ENCODE results near the gene C1orf198.

The C1orf198 gene

GRCh38 chr1:230836793-230837192 is 31.5 kb downstream of the C1orf198 start:
- Histone ChIP-seq H3K27ac (ENCODE audit: insufficient read depth in 1 of 2, low read depth in 1 of 2, low read length in 2 of 2, poor library complexity in 1 of 2, severe bottlenecking in 2 of 2) (no peak overlapping the region), H3K4me3 (ENCODE audit: control insufficient read depth in 1 of 7, extremely low read depth in 1 of 7, insufficient read depth in 4 of 7, low read depth in 2 of 7, low read length in 6 of 7) (no peak overlapping the region), H3K4me1 (ENCODE audit: control extremely low read depth in 1 of 4, control insufficient read depth in 4 of 4, insufficient read depth in 4 of 4, low read length in 3 of 4) (no peaks in the 10 kb centered on the region)

GRCh38 chr1:230836347-230836746 is 32.0 kb downstream of the C1orf198 start:
- Histone ChIP-seq H3K4me3 (ENCODE audit: control insufficient read depth in 1 of 7, extremely low read depth in 1 of 7, insufficient read depth in 4 of 7, low read depth in 2 of 7, low read length in 6 of 7) (no peak overlapping the region), H3K27ac (ENCODE audit: insufficient read depth in 1 of 2, low read depth in 1 of 2, low read length in 2 of 2, poor library complexity in 1 of 2, severe bottlenecking in 2 of 2) (no peak overlapping the region), H3K9me3 (ENCODE audit: control extremely low read depth in 1 of 5, control insufficient read depth in 4 of 5, insufficient read depth in 2 of 5, low read depth in 1 of 5, low read length in 4 of 5) (peaks cover 0 to 12% (median 0%) of the 10 kb centered on the region in 5 experiments), H3K4me1 (ENCODE audit: control extremely low read depth in 1 of 4, control insufficient read depth in 4 of 4, insufficient read depth in 4 of 4, low read length in 3 of 4) (no peaks in the 10 kb centered on the region), H3K27me3 (replicated peaks in 2 of 5; ENCODE audit: control insufficient read depth in 4 of 5, insufficient read depth in 5 of 5, low read length in 4 of 5) (no peaks in the 10 kb centered on the region), H3K36me3 (ENCODE audit: control insufficient read depth in 4 of 4, insufficient read depth in 4 of 4, low read length in 3 of 4) (peaks cover 0 to 6% (median 2%) of the 10 kb centered on the region in 4 experiments)
- WGBS (ENCODE audit: insufficient coverage) = 100% methylated on average over 1 of the region's 5 CpGs
- ChIA-PET CTCF (no interaction called here), POLR2A (no interaction called here)
- no peak for DNase-seq

More at GRCh38 chr1:230836793-230837192, 31.5 kb downstream of the C1orf198 start:
- POLR2A ChIA-PET = no interaction called here
- Histone ChIP-seq H3K36me3 (ENCODE audit: control insufficient read depth in 4 of 4, insufficient read depth in 4 of 4, low read length in 3 of 4) (peaks cover 0 to 6% (median 4%) of the 10 kb centered on the region in 4 experiments), H3K9me3 (ENCODE audit: control extremely low read depth in 1 of 5, control insufficient read depth in 4 of 5, insufficient read depth in 2 of 5, low read depth in 1 of 5, low read length in 4 of 5) (peaks cover 0 to 8% (median 0%) of the 10 kb centered on the region in 5 experiments), H3K27me3 (replicated peaks in 2 of 5; ENCODE audit: control insufficient read depth in 4 of 5, insufficient read depth in 5 of 5, low read length in 4 of 5) (no peaks in the 10 kb centered on the region)
- no peak for DNase-seq
- 93% methylated on average over 2 of the region's 5 CpGs for WGBS (ENCODE audit: insufficient coverage)
- CTCF ChIA-PET = no interaction called here

GRCh38 chr1:230834292-230834691 is 34.0 kb downstream of the C1orf198 start:
- no peaks in the 10 kb centered on the region for H3K27me3 ChIP-seq (replicated peaks in 2 of 5; ENCODE audit: control insufficient read depth in 4 of 5, insufficient read depth in 5 of 5, low read length in 4 of 5)
- H3K36me3 ChIP-seq (ENCODE audit: control insufficient read depth in 4 of 4, insufficient read depth in 4 of 4, low read length in 3 of 4) = peaks cover 0 to 6% (median 2%) of the 10 kb centered on the region in 4 experiments
- no peaks in the 10 kb centered on the region for H3K4me1 ChIP-seq (ENCODE audit: control extremely low read depth in 1 of 4, control insufficient read depth in 4 of 4, insufficient read depth in 4 of 4, low read length in 3 of 4)
- H3K4me3 ChIP-seq (ENCODE audit: control insufficient read depth in 1 of 7, extremely low read depth in 1 of 7, insufficient read depth in 4 of 7, low read depth in 2 of 7, low read length in 6 of 7) = no peak overlapping the region
- H3K27ac ChIP-seq (ENCODE audit: insufficient read depth in 1 of 2, low read depth in 1 of 2, low read length in 2 of 2, poor library complexity in 1 of 2, severe bottlenecking in 2 of 2) = no peak overlapping the region
- 69% methylated on average over 2 of the region's 3 CpGs for WGBS (ENCODE audit: insufficient coverage)
- POLR2A ChIA-PET = no interaction called here
- CTCF ChIA-PET = no interaction called here
- no peak for DNase-seq
- H3K9me3 ChIP-seq (ENCODE audit: control extremely low read depth in 1 of 5, control insufficient read depth in 4 of 5, insufficient read depth in 2 of 5, low read depth in 1 of 5, low read length in 4 of 5) = peaks cover 0 to 25% (median 0%) of the 10 kb centered on the region in 5 experiments

DNA sequence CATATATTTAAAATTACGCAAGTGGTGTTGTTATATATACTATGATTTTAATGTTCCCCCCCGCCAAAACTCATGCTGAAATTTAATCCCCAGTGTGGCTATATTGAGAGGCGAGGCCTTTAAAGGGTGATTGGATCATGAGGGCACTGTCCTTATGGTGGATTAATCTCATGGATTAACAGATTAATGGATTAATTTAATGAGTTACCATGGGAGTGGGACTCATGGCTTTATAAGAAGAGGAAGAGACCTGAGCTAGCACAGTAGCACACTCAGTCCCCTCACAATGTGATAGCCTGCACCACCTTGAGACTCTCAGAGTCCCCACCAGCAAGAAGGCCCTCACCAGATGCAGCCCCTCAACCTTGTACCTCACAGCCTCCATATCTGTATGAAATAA is 34.8 kb downstream of the C1orf198 start:
- Histone ChIP-seq H3K4me3 (ENCODE audit: control insufficient read depth in 1 of 7, extremely low read depth in 1 of 7, insufficient read depth in 4 of 7, low read depth in 2 of 7, low read length in 6 of 7) (no peak overlapping the region), H3K27ac (ENCODE audit: insufficient read depth in 1 of 2, low read depth in 1 of 2, low read length in 2 of 2, poor library complexity in 1 of 2, severe bottlenecking in 2 of 2) (no peak overlapping the region), H3K27me3 (replicated peaks in 2 of 5; ENCODE audit: control insufficient read depth in 4 of 5, insufficient read depth in 5 of 5, low read length in 4 of 5) (no peaks in the 10 kb centered on the region), H3K36me3 (ENCODE audit: control insufficient read depth in 4 of 4, insufficient read depth in 4 of 4, low read length in 3 of 4) (peaks cover 0 to 2% (median under 1%) of the 10 kb centered on the region in 4 experiments), H3K9me3 (ENCODE audit: control extremely low read depth in 1 of 5, control insufficient read depth in 4 of 5, insufficient read depth in 2 of 5, low read depth in 1 of 5, low read length in 4 of 5) (peaks cover 0 to 25% (median 0%) of the 10 kb centered on the region in 5 experiments), H3K4me1 (ENCODE audit: control extremely low read depth in 1 of 4, control insufficient read depth in 4 of 4, insufficient read depth in 4 of 4, low read length in 3 of 4) (no peaks in the 10 kb centered on the region)
- CTCF ChIA-PET = no interaction called here
- POLR2A ChIA-PET = no interaction called here
- DNase-seq = no peak
- WGBS (ENCODE audit: insufficient coverage) = no CpG with 5 or more reads among the region's 3 CpGs

GRCh38 chr1:230832476-230832875 is 35.8 kb downstream of the C1orf198 start:
- CTCF ChIA-PET = no interaction called here
- H3K27ac ChIP-seq (ENCODE audit: insufficient read depth in 1 of 2, low read depth in 1 of 2, low read length in 2 of 2, poor library complexity in 1 of 2, severe bottlenecking in 2 of 2) = no peak overlapping the region
- H3K36me3 ChIP-seq (ENCODE audit: control insufficient read depth in 4 of 4, insufficient read depth in 4 of 4, low read length in 3 of 4) = peaks cover 0 to 2% (median 0%) of the 10 kb centered on the region in 4 experiments
- no peak overlapping the region for H3K4me3 ChIP-seq (ENCODE audit: control insufficient read depth in 1 of 7, extremely low read depth in 1 of 7, insufficient read depth in 4 of 7, low read depth in 2 of 7, low read length in 6 of 7)
- no CpG with 5 or more reads among the region's 1 CpG for WGBS (ENCODE audit: insufficient coverage)
- no peak for DNase-seq
- H3K9me3 ChIP-seq (ENCODE audit: control extremely low read depth in 1 of 5, control insufficient read depth in 4 of 5, insufficient read depth in 2 of 5, low read depth in 1 of 5, low read length in 4 of 5) = peaks cover 0 to 25% (median 0%) of the 10 kb centered on the region in 5 experiments
- H3K4me1 ChIP-seq (ENCODE audit: control extremely low read depth in 1 of 4, control insufficient read depth in 4 of 4, insufficient read depth in 4 of 4, low read length in 3 of 4) = no peaks in the 10 kb centered on the region
- POLR2A ChIA-PET = no interaction called here
- H3K27me3 ChIP-seq (replicated peaks in 2 of 5; ENCODE audit: control insufficient read depth in 4 of 5, insufficient read depth in 5 of 5, low read length in 4 of 5) = no peaks in the 10 kb centered on the region

DNA sequence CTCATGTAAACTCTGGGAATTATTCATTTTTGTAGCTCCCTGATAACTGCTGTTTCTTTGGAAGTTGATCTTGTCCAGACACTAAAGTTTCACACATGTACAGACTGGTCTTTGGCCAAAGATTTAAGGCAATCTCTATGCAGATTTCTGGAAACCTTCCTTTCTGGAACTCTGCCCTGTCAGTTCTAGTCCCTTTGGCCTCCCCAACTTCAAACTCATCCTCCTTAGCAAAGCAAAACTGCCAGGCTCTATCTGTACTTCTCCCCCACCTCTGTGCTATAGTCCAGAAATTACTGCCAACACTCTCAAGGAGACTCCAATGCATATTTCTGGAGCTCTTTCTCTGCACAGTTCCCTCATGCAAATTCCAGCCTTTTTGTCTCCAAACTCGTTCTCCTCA is 36.5 kb downstream of the C1orf198 start:
- peaks cover 0 to 25% (median 0%) of the 10 kb centered on the region in 5 experiments for H3K9me3 ChIP-seq (ENCODE audit: control extremely low read depth in 1 of 5, control insufficient read depth in 4 of 5, insufficient read depth in 2 of 5, low read depth in 1 of 5, low read length in 4 of 5)
- H3K27me3 ChIP-seq (replicated peaks in 2 of 5; ENCODE audit: control insufficient read depth in 4 of 5, insufficient read depth in 5 of 5, low read length in 4 of 5) = no peaks in the 10 kb centered on the region
- H3K36me3 ChIP-seq (ENCODE audit: control insufficient read depth in 4 of 4, insufficient read depth in 4 of 4, low read length in 3 of 4) = no peaks in the 10 kb centered on the region
- 93% methylated on average over 1 of the region's 1 CpG for WGBS (ENCODE audit: insufficient coverage)
- DNase-seq = no peak
- no peak overlapping the region for H3K27ac ChIP-seq (ENCODE audit: insufficient read depth in 1 of 2, low read depth in 1 of 2, low read length in 2 of 2, poor library complexity in 1 of 2, severe bottlenecking in 2 of 2)
- H3K4me1 ChIP-seq (ENCODE audit: control extremely low read depth in 1 of 4, control insufficient read depth in 4 of 4, insufficient read depth in 4 of 4, low read length in 3 of 4) = no peaks in the 10 kb centered on the region
- POLR2A ChIA-PET = no interaction called here
- H3K4me3 ChIP-seq (ENCODE audit: control insufficient read depth in 1 of 7, extremely low read depth in 1 of 7, insufficient read depth in 4 of 7, low read depth in 2 of 7, low read length in 6 of 7) = no peak overlapping the region
- CTCF ChIA-PET = no interaction called here

DNA sequence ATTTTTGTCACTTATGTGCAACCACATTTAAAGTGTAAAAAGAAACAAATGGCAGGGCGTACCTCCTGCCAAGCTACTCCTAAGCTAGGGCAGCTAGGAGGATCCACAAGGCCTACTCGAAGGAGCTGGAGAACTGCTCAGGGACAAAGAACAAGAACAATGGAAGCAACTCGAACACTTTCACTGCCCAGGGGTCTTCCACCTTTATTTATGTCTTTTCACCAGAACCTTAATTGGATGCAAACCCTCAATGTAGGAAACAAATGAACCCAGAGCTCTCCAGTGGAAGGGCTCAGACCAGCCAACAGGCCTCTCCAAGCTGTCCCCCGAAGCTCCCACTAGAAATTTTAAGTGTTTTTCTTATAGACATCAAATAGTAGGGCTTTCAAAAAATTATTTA is 39.9 kb downstream of the C1orf198 start:
- WGBS (ENCODE audit: insufficient coverage) = 89% methylated on average over 3 of the region's 4 CpGs

More for the DNA sequence above, 39.9 kb downstream of the C1orf198 start:
- ChIA-PET CTCF (no interaction called here), POLR2A (interaction anchor here (0.6 kb wide), 1 partner anchor 24 kb away, joined by 3 read pairs; no protein-coding TSS in a partner anchor)
- Histone ChIP-seq H3K27ac (ENCODE audit: insufficient read depth in 1 of 2, low read depth in 1 of 2, low read length in 2 of 2, poor library complexity in 1 of 2, severe bottlenecking in 2 of 2) (no peak overlapping the region), H3K27me3 (replicated peaks in 2 of 5; ENCODE audit: control insufficient read depth in 4 of 5, insufficient read depth in 5 of 5, low read length in 4 of 5) (peaks cover 0 to 8% (median 3%) of the 10 kb centered on the region in 5 experiments), H3K4me3 (ENCODE audit: control insufficient read depth in 1 of 7, extremely low read depth in 1 of 7, insufficient read depth in 4 of 7, low read depth in 2 of 7, low read length in 6 of 7) (no peak overlapping the region), H3K36me3 (ENCODE audit: control insufficient read depth in 4 of 4, insufficient read depth in 4 of 4, low read length in 3 of 4) (no peaks in the 10 kb centered on the region), H3K4me1 (ENCODE audit: control extremely low read depth in 1 of 4, control insufficient read depth in 4 of 4, insufficient read depth in 4 of 4, low read length in 3 of 4) (no peaks in the 10 kb centered on the region), H3K9me3 (ENCODE audit: control extremely low read depth in 1 of 5, control insufficient read depth in 4 of 5, insufficient read depth in 2 of 5, low read depth in 1 of 5, low read length in 4 of 5) (peaks cover 0 to 25% (median 0%) of the 10 kb centered on the region in 5 experiments)
- DNase-seq = no peak

Data from common myeloid progenitor, CD34-positive (primary cell).